ENCODE results near the gene ABLIM3. TPM values are rescaled to one million over a fixed set of nuclear protein-coding genes. Genes with fewer than 3 reads are reported as not detected.

Gene ABLIM3
- total and polyA plus RNA-seq, 8 donors: 1.3 to 8.1 (median 2.5) TPM

GRCh38 chr5:149172709-149173505 lies 31.6 kb downstream of the ABLIM3 start:
- H3K27me3 ChIP-seq: no peaks in the 10 kb centered on the region
- FAIRE-seq (no peak), ATAC-seq (no peak), DNase-seq (no peak)
- H3K27ac ChIP-seq: no peak overlapping the region
- no peak for TF ChIP-seq CTCF (IDR thresholded peaks at IDR 0.05)
- intact Hi-C loops (cut with DNase I): no loop called here
- H3K9me3 ChIP-seq: no peaks in the 10 kb centered on the region
- H3K4me1 ChIP-seq: no peaks in the 10 kb centered on the region
- H3K36me3 ChIP-seq: no peaks in the 10 kb centered on the region
- H3K4me3 ChIP-seq: no peak overlapping the region
- 83 to 93% methylated on average over 6 of the region's 6 CpGs for WGBS, 2 donors

DNA sequence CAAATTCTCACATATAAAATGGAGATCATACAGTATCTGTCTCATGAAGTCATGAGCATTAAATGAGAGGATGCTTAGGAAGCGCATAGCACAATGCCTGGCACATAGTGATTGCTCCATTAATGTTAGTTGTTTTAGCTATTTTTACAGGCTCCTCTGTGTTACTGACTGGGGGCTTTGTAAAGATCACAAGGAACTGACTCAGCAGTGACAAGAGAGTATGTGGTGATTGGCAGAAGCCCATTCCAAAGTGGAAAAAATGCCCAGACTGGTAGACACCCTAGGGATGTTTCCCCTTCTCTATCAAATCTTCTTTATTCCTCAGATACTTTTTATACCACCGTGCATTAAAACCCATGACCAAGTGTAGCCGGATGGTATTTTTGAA lies 33.5 kb downstream of the ABLIM3 start:
- Histone ChIP-seq H3K27ac (peak overlapping the region in 1 of 4 donors; percentile 2), H3K36me3 (no peaks in the 10 kb centered on the region), H3K27me3 (no peaks in the 10 kb centered on the region), H3K4me3 (no peak overlapping the region), H3K4me1 (no peaks in the 10 kb centered on the region), H3K9me3 (no peaks in the 10 kb centered on the region)
- WGBS, 2 donors: 77 to 92% methylated on average over 3 of the region's 3 CpGs
- no peak for FAIRE-seq
- no peak for TF ChIP-seq CTCF (IDR thresholded peaks at IDR 0.05)
- ATAC-seq: no peak
- intact Hi-C loops (cut with DNase I): no loop called here
- no peak for DNase-seq

- Histone ChIP-seq H3K4me1 (no peaks in the 10 kb centered on the region), H3K9me3 (no peaks in the 10 kb centered on the region), H3K4me3 (no peak overlapping the region), H3K36me3 (no peaks in the 10 kb centered on the region), H3K27ac (peak overlapping the region in 1 of 4 donors; percentile 2), H3K27me3 (no peaks in the 10 kb centered on the region)
- WGBS, 2 donors: 61 to 66% methylated on average over 12 of the region's 12 CpGs
- no peak for TF ChIP-seq CTCF (IDR thresholded peaks at IDR 0.05)
- DNase-seq (no peak), ATAC-seq (no peak), FAIRE-seq (no peak)
- intact Hi-C loops (cut with DNase I): no loop called here
These were observed 34.2 kb downstream of the ABLIM3 start for GRCh38 chr5:149175346-149176105.

GRCh38 chr5:149177339-149177843 lies 36.1 kb downstream of the ABLIM3 start:
- Histone ChIP-seq H3K9me3 (no peaks in the 10 kb centered on the region), H3K4me1 (no peaks in the 10 kb centered on the region), H3K27me3 (no peaks in the 10 kb centered on the region), H3K36me3 (no peaks in the 10 kb centered on the region), H3K4me3 (no peak overlapping the region), H3K27ac (no peak overlapping the region)
- no peak for DNase-seq
- no peak for ATAC-seq
- intact Hi-C loops (cut with DNase I): no loop called here
- FAIRE-seq: no peak
- TF ChIP-seq CTCF (IDR thresholded peaks at IDR 0.05): no peak
